GM12878 (cell line): Measurements from ENCODE around the gene ELAVL3. TPM values are rescaled to one million over a fixed set of nuclear protein-coding genes. Genes with fewer than 3 reads are reported as not detected.

Experiments used
- ATAC-seq: fragments of 200-7000 bp; cut with Tn5 transposase; 3 replicates; pipeline ENCODE4 v1.9.1; 2020; ENCODE audit warnings: mild to moderate bottlenecking, moderate library complexity
- BruUV-seq: library from RNA; stranded (reverse); fragments of 400-500 nt; replicated peaks from 2 replicates; lab custom pipeline; 2021; lab: Mats Ljungman, UMichigan
- CTCF ChIA-PET: fragments of 300-600 bp; sonication (Branson Sonifier 250); formaldehyde crosslinking; extraction: SDS; loops from one replicate; lab custom pipeline; 2021; ENCODE audit warnings: inconsistent platforms; lab: Yijun Ruan, JAX
- POLR2A ChIA-PET: fragments of 350-600 bp; formaldehyde crosslinking; extraction: SDS; loops from one replicate; lab custom pipeline; 2021; ENCODE audit warnings: inconsistent platforms; lab: Charles Lee
- RAD21 ChIA-PET: fragments of 300-600 bp; sonication (Branson Sonifier 250); formaldehyde crosslinking; loops from one replicate; lab custom pipeline; 2023; ENCODE audit warnings: antibody characterized with exemption; ENCODE audit not compliant: unreplicated experiment; lab: Charles Lee
- SMC1A ChIA-PET: fragments of 300-600 bp; sonication (Branson Sonifier 250); formaldehyde crosslinking; loops from one replicate; lab custom pipeline; 2023; ENCODE audit not compliant: unreplicated experiment, uncharacterized antibody; lab: Charles Lee
- DNase-seq: peaks from one replicate; pipeline ENCODE4 v3.0.0-alpha.2; 2011; ENCODE audit warnings: low read depth, low spot score
- FAIRE-seq: peaks from 3 replicates; lab custom pipeline; 2011; peaks lifted over from hg19 to GRCh38; lab: Jason Lieb, UNC
- H2AFZ ChIP-seq: 2 replicates; pipeline ENCODE4 v1.6.0; 2011; ENCODE audit warnings: low read depth, low read length, control low read depth; ENCODE audit not compliant: control insufficient read depth
- H3K27ac ChIP-seq: 2 replicates; pipeline ENCODE4 v1.5.1; 2011; ENCODE audit warnings: control low read depth; ENCODE audit not compliant: control insufficient read depth, insufficient read depth
- H3K27me3 ChIP-seq, 2 experiments: replicated peaks in 1 of 2; 2 replicates each; pipeline versions ENCODE4 v1.6.0 to v1.6.1; 2011; ENCODE audit warnings: low read length in 1 of 2; ENCODE audit not compliant: control insufficient read depth in 2 of 2, insufficient read depth in 2 of 2
- H3K36me3 ChIP-seq, 2 experiments: 2 replicates each; pipeline ENCODE4 v1.5.1; 2011; ENCODE audit warnings: low read length in 1 of 2; ENCODE audit not compliant: control insufficient read depth in 2 of 2, insufficient read depth in 2 of 2
- H3K4me1 ChIP-seq: 2 replicates; pipeline ENCODE4 v1.6.1; 2011; ENCODE audit warnings: mild to moderate bottlenecking, low read length, moderate library complexity, mixed read lengths; ENCODE audit not compliant: control insufficient read depth, insufficient read depth
- H3K4me2 ChIP-seq: 2 replicates; pipeline ENCODE4 v1.6.0; 2011; ENCODE audit warnings: control low read depth; ENCODE audit not compliant: control insufficient read depth, insufficient read depth
- H3K4me3 ChIP-seq: fragments of 200-600 bp; sonication (generic); 2 replicates; pipeline ENCODE4 v1.5.1; 2016
- H3K79me2 ChIP-seq: 2 replicates; pipeline ENCODE4 v1.6.0; 2011; ENCODE audit warnings: low read length; ENCODE audit not compliant: control insufficient read depth, insufficient read depth
- H3K9ac ChIP-seq: 2 replicates; pipeline ENCODE4 v1.8.0; 2011; ENCODE audit warnings: low read length, control low read depth, mixed read lengths; ENCODE audit not compliant: control insufficient read depth, insufficient read depth
- H3K9me3 ChIP-seq: replicated peaks from 3 replicates; pipeline ENCODE4 v1.5.1; 2011; ENCODE audit warnings: mild to moderate bottlenecking, low read length; ENCODE audit not compliant: control insufficient read depth, insufficient read depth
- H4K20me1 ChIP-seq: 2 replicates; pipeline ENCODE4 v1.6.0; 2011; ENCODE audit not compliant: control insufficient read depth, insufficient read depth
- CHD2 ChIP-seq: IDR thresholded peaks from 2 replicates; pipeline ENCODE4 v1.6.1; 2011; ENCODE audit warnings: low read depth, low read length, improper control_type of control experiment, borderline replicate concordance
- ELK1 ChIP-seq: IDR thresholded peaks from 2 replicates; pipeline ENCODE4 v1.6.1; 2012; ENCODE audit warnings: low read depth, low read length, improper control_type of control experiment
- FOXK2 ChIP-seq: fragments of 450-650 bp; IDR thresholded peaks from 2 replicates; pipeline ENCODE4 v1.6.1; 2017; ENCODE audit warnings: mild to moderate bottlenecking, moderate library complexity
- PML ChIP-seq: IDR thresholded peaks from 2 replicates; pipeline ENCODE4 v1.6.1; 2012; ENCODE audit warnings: low read length, inconsistent platforms
- ZNF274 ChIP-seq: IDR thresholded peaks from one replicate; pipeline ENCODE4 v1.8.0; 2011; ENCODE audit not compliant: insufficient read length, insufficient read depth
- ZZZ3 ChIP-seq: IDR thresholded peaks from 2 replicates; pipeline ENCODE4 v1.6.1; 2011; ENCODE audit warnings: low read depth; ENCODE audit not compliant: control insufficient read depth, insufficient read length
- WGBS: methylation state at CpG from one replicate; pipeline ENCODE4 v1.1.6; 2016; ENCODE audit warnings: low lambda C conversion rate; ENCODE audit not compliant: insufficient replicate concordance, insufficient coverage; ENCODE audit errors: missing lambda C conversion rate; 5-methylcytosine and 5-hydroxymethylcytosine counted together
- in situ Hi-C: fragments of 300-500 bp; cut with MboI; formaldehyde crosslinking; loops from 9 replicates; pipeline ENCODE4 v1.14.3; 2018; ENCODE audit warnings: mixed read lengths
- intact Hi-C: fragments of 100-400 bp; cut with micrococcal nuclease; formaldehyde crosslinking; loops from one replicate; pipeline ENCODE4 v1.14.2; 2022; ENCODE audit not compliant: unreplicated experiment
- polyA plus RNA-seq, 11 experiments: library from polyadenylated mRNA; depleted of rRNA in 4 of 11; unstranded in 6 of 11; stranded (reverse) in 5 of 11; fragments of >200 nt; fragmentation: Nextera tagmentation in 4 of 11; fragmentation: Illumina TruSeq in 1 of 11; extraction: Ambion mirVana in 4 of 11; extraction: Trizol in 1 of 11; gene quantifications; 1 replicate in 1 of 11; 2 replicates in 10 of 11; pipeline versions ENCODE4 v1.2.1 to v1.2.3, GENCODE V29; 2011 to 2016; ENCODE audit warnings: inconsistent platforms in 2 of 11, missing spikeins in 2 of 11, low read depth in 1 of 11
- total RNA-seq, 4 experiments: library from RNA; depleted of rRNA in 3 of 4; stranded (reverse); fragments of >200 nt in 3 of 4; fragmentation: Illumina TruSeq in 1 of 4; extraction: Trizol in 1 of 4; gene quantifications; 2 replicates each; pipeline versions ENCODE4 v1.2.1 to v1.2.3, GENCODE V29; 2013 to 2021
- TF ChIP-seq, protein P1 (sequence below): fragments of 150-350 bp; IDR thresholded peaks from 2 replicates; pipeline ENCODE4 v1.6.1; 2016; ENCODE audit warnings: low read depth, low read length

The ELAVL3 gene
- total and polyA plus RNA-seq, 10 of the 15 experiments (the other 5 are each of a cell fraction or from before 2014, with no cell fraction given): under 0.01 to 0.05 (median 0.01) TPM; not detected in 7

- no peak for FAIRE-seq
- no peak overlapping the region for H2AFZ ChIP-seq
- no peaks in the 10 kb centered on the region for H4K20me1 ChIP-seq
- peaks cover 8 to 10% of the 10 kb centered on the region in 2 experiments for H3K27me3 ChIP-seq
- H3K36me3 ChIP-seq: no peaks in the 10 kb centered on the region
- 50% methylated on average over 45 of the region's 86 CpGs for WGBS
- no TSS peak for BruUV-seq
- TF ChIP-seq ZZZ3 (no peak), ZNF274 (no peak)
- H3K9me3 ChIP-seq: no peaks in the 10 kb centered on the region; the same call in 2 of the 3 replicates
- ChIA-PET RAD21 (no interaction called here), SMC1A (no interaction called here), POLR2A (no interaction called here), CTCF (interaction anchor here (1.0 kb wide), 1 partner anchor 99 kb away, joined by 3 read pairs; no protein-coding TSS in a partner anchor)
- DNase-seq: no peak
- no peak overlapping the region for H3K4me2 ChIP-seq
- H3K27ac ChIP-seq: no peak overlapping the region
- no peak for ATAC-seq
- intact Hi-C loops (no loop called here), in situ Hi-C loops (loop anchor here (10.0 kb wide), 1 partner anchor 185 kb away; the partner anchor contains the start of gene TSPAN16)
- no peak overlapping the region for H3K4me3 ChIP-seq
- H3K9ac ChIP-seq: no peak overlapping the region
- H3K79me2 ChIP-seq: no peaks in the 10 kb centered on the region
- H3K4me1 ChIP-seq: peaks cover 19% of the 10 kb centered on the region
Measured at GRCh38 chr19:11479898-11480714, 740 bp downstream of the ELAVL3 start.

DNA sequence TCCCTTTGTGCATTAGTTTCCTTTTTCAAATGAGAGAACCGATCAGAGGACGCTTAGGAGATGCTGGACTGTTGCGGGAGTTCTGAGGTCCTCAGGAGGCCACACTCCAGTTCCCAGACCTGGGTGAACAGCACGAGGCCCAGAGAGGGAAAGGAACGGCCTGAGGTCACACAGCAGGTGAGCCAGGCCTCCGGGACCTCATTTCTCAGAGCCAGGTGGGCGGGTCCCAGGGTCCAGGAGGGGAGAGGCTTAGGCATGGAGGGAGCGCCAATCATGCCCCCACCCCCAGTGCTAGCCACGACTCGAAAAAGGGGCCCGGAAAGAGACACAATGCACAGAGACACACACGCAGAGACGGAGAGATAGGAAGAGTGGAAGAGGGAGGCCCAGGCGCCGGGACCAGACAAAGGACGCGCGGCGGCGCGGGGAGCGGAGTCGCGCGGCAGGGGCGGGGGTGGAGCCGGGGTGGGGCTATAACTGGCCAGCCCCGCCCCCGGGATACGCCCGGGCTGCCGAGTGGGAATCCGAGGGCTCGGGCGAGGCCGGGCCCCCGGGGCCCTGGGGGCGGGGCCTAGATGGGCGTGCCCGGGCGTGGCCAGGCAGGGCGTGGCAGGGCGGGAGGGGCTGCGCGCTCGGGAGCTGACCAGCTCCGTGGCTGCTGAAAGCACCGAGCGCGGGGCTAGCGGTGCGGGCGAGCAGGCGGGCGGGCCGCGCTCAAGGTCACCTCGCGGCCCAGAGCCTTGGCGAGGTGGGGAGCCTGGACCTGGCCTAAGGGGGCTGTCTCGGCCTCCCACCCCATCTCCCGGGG is 1.6 kb downstream of the ELAVL3 start:
- ChIA-PET SMC1A (no interaction called here), POLR2A (no interaction called here), RAD21 (no interaction called here), CTCF (interaction anchor here (1.0 kb wide), 1 partner anchor 98 kb away, joined by 3 read pairs; no protein-coding TSS in a partner anchor)
- Histone ChIP-seq H3K9ac (no peak overlapping the region), H3K4me2 (no peak overlapping the region), H3K4me3 (no peak overlapping the region), H3K9me3 (no peaks in the 10 kb centered on the region; the same call in 2 of the 3 replicates), H3K36me3 (no peaks in the 10 kb centered on the region), H3K4me1 (peaks cover 19% of the 10 kb centered on the region), H2AFZ (no peak overlapping the region), H3K27ac (no peak overlapping the region), H3K27me3 (peaks cover 8 to 10% of the 10 kb centered on the region in 2 experiments), H3K79me2 (no peaks in the 10 kb centered on the region), H4K20me1 (no peaks in the 10 kb centered on the region)
- intact Hi-C loops (no loop called here), in situ Hi-C loops (loop anchor here (10.0 kb wide), 1 partner anchor 184 kb away; the partner anchor contains the start of gene TSPAN16)
- ATAC-seq (no peak), DNase-seq (no peak), FAIRE-seq (no peak)
- no TSS peak for BruUV-seq
- WGBS: 75% methylated on average over 21 of the region's 62 CpGs
- TF ChIP-seq FOXK2: no peak
- no peak for TF ChIP-seq CHD2
- TF ChIP-seq, protein P1, sequence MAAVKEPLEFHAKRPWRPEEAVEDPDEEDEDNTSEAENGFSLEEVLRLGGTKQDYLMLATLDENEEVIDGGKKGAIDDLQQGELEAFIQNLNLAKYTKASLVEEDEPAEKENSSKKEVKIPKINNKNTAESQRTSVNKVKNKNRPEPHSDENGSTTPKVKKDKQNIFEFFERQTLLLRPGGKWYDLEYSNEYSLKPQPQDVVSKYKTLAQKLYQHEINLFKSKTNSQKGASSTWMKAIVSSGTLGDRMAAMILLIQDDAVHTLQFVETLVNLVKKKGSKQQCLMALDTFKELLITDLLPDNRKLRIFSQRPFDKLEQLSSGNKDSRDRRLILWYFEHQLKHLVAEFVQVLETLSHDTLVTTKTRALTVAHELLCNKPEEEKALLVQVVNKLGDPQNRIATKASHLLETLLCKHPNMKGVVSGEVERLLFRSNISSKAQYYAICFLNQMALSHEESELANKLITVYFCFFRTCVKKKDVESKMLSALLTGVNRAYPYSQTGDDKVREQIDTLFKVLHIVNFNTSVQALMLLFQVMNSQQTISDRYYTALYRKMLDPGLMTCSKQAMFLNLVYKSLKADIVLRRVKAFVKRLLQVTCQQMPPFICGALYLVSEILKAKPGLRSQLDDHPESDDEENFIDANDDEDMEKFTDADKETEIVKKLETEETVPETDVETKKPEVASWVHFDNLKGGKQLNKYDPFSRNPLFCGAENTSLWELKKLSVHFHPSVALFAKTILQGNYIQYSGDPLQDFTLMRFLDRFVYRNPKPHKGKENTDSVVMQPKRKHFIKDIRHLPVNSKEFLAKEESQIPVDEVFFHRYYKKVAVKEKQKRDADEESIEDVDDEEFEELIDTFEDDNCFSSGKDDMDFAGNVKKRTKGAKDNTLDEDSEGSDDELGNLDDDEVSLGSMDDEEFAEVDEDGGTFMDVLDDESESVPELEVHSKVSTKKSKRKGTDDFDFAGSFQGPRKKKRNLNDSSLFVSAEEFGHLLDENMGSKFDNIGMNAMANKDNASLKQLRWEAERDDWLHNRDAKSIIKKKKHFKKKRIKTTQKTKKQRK: no peak
- no peak for TF ChIP-seq ELK1
- no peak for TF ChIP-seq PML
